Nephron (organoid): ENCODE data around the gene ALAS1.

Source experiments
- H3K27ac Mint-ChIP-seq, 3 experiments: 2 replicates each; pipeline ENCODE4 v1.8.0; 2020; ENCODE audit warnings: mixed read lengths in 3 of 3, mild to moderate bottlenecking in 2 of 3, moderate library complexity in 1 of 3
- H3K27me3 Mint-ChIP-seq: 2 replicates; pipeline ENCODE4 v1.8.0; 2021; ENCODE audit warnings: low read depth, mild to moderate bottlenecking, moderate library complexity, mixed read lengths
- H3K36me3 Mint-ChIP-seq: 2 replicates; pipeline ENCODE4 v1.8.0; 2020; ENCODE audit warnings: low read depth, mixed read lengths
- H3K4me1 Mint-ChIP-seq: 2 replicates; pipeline ENCODE4 v1.8.0; 2020; ENCODE audit warnings: mixed read lengths
- H3K4me3 Mint-ChIP-seq, 3 experiments: 2 replicates each; pipeline ENCODE4 v1.8.0; 2020; ENCODE audit warnings: mild to moderate bottlenecking in 3 of 3, mixed read lengths in 3 of 3, moderate library complexity in 2 of 3
- H3K9me3 Mint-ChIP-seq: 2 replicates; pipeline ENCODE4 v1.8.0; 2020; ENCODE audit warnings: mixed read lengths
- TF ChIP-seq, protein P1 (sequence below), 3 experiments: fragments of 200-600 bp; sonication (generic); IDR thresholded peaks; one replicate each; pipeline ENCODE4 v1.5.0; 2021; ENCODE audit warnings: antibody characterized with exemption in 3 of 3; ENCODE audit not compliant: unreplicated experiment in 3 of 3

ALAS1 gene

DNA sequence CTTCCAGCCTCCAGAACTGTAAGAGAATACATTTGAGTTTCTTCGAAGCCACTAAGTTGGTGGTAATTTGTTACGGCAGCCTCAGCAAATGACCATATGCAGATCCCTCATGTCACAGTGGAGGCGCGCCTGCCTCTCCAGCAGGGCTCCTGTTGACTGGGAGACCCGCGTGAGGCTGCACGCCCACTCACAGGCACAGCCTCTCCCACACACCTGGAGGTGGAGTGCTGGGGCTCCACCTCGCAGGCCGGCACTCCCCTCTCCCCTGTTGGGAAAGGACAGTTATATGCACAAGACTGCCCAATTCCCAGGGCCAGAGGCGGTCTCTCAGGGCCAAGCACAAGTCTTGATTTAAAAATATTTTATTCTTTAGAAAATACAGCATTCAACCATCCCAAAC lies 30.3 kb downstream of the ALAS1 start:
- Mint-ChIP-seq H3K4me3 (no peak overlapping the region), H3K4me1 (no peaks in the 10 kb centered on the region), H3K27ac (peak overlapping the region in 1 of 3 experiments; percentile 42), H3K9me3 (no peaks in the 10 kb centered on the region), H3K36me3 (peaks cover 6% of the 10 kb centered on the region), H3K27me3 (peaks cover 6% of the 10 kb centered on the region)
- TF ChIP-seq, protein P1, sequence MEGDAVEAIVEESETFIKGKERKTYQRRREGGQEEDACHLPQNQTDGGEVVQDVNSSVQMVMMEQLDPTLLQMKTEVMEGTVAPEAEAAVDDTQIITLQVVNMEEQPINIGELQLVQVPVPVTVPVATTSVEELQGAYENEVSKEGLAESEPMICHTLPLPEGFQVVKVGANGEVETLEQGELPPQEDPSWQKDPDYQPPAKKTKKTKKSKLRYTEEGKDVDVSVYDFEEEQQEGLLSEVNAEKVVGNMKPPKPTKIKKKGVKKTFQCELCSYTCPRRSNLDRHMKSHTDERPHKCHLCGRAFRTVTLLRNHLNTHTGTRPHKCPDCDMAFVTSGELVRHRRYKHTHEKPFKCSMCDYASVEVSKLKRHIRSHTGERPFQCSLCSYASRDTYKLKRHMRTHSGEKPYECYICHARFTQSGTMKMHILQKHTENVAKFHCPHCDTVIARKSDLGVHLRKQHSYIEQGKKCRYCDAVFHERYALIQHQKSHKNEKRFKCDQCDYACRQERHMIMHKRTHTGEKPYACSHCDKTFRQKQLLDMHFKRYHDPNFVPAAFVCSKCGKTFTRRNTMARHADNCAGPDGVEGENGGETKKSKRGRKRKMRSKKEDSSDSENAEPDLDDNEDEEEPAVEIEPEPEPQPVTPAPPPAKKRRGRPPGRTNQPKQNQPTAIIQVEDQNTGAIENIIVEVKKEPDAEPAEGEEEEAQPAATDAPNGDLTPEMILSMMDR (IDR thresholded peaks at IDR 0.05; ENCODE audit: unreplicated experiment in 3 of 3), result no peak

DNA sequence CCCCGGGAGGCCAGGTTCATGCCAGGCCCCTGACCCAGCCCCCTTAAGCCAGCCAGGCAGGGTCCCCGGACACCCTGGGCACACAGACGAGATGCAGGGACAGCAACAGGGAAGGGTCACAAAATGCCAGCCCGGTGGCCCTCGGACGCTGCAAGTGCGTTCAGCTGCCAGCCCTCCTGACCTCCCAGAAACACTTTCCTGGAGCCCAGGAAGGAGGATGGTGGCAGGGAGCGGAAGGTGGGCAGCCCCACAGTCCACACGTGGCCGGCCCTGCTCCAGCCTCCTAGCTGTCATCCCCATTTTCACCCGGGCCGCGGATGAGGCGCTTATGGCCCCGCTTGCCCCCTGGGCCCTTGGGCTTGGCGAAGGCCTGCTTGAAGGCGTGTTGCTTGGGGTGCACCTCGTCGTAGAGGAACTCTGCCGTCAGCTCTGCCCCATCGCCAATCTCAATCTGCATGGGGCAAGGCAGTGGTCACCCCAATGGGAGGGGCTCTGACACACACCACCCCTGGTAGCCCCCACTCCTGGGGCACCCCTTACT lies 30.9 kb downstream of the ALAS1 start:
- peaks cover 6% of the 10 kb centered on the region for H3K27me3 Mint-ChIP-seq
- TF ChIP-seq, protein P1 (IDR thresholded peaks at IDR 0.05; ENCODE audit: unreplicated experiment in 3 of 3), result no peak

DNA sequence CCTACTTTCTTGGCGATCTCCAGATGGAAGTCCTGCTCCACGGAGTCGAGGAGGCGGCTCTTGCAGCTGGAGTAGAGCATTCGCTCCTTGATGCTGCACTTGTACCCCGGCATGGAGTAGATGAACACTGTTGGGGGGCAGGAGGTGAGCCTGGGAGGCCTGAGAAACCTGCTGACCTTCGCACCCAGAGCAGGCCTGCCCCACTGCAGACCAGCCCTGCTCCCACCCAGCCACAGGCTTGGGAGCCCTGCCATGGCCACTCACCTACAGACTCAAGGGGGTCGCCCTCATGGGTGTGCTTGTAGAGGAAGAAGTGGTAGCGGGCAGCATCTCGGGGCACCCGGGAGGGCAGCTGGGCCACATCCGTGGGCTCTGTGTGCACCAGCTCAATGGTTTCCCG lies 31.7 kb downstream of the ALAS1 start:
- TF ChIP-seq, protein P1 (IDR thresholded peaks at IDR 0.05; ENCODE audit: unreplicated experiment in 3 of 3), result no peak

More for the DNA sequence above, 30.9 kb downstream of the ALAS1 start:
- Mint-ChIP-seq H3K36me3 (peaks cover 6% of the 10 kb centered on the region), H3K27ac (no peak overlapping the region), H3K4me3 (no peak overlapping the region), H3K9me3 (no peaks in the 10 kb centered on the region), H3K4me1 (no peaks in the 10 kb centered on the region)

DNA sequence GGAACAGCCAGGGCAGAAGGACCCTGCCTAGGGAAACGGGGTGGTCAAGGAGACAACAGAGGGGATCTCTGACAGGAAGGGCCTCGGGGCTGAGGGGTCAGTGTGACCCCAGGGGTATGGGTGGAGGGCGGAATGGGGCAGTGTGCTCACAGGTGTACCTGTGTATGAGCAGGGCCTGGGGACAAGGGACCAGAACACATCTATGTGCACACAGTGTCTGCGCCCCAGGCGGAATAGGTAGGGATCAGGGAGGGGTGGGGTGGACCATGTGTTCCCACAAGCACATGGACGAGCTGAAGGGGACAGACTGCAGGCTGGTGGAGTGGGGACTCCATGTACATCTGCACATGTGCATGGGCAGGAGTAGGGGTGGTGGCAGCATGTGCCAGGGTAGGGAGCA lies 32.5 kb downstream of the ALAS1 start:
- no peak overlapping the region for H3K4me3 Mint-ChIP-seq
- peaks cover 6% of the 10 kb centered on the region for H3K36me3 Mint-ChIP-seq

More for the DNA sequence above, 31.7 kb downstream of the ALAS1 start:
- Mint-ChIP-seq H3K9me3 (no peaks in the 10 kb centered on the region), H3K4me1 (no peaks in the 10 kb centered on the region), H3K4me3 (no peak overlapping the region), H3K36me3 (peaks cover 6% of the 10 kb centered on the region), H3K27ac (no peak overlapping the region), H3K27me3 (peaks cover 6% of the 10 kb centered on the region)

DNA sequence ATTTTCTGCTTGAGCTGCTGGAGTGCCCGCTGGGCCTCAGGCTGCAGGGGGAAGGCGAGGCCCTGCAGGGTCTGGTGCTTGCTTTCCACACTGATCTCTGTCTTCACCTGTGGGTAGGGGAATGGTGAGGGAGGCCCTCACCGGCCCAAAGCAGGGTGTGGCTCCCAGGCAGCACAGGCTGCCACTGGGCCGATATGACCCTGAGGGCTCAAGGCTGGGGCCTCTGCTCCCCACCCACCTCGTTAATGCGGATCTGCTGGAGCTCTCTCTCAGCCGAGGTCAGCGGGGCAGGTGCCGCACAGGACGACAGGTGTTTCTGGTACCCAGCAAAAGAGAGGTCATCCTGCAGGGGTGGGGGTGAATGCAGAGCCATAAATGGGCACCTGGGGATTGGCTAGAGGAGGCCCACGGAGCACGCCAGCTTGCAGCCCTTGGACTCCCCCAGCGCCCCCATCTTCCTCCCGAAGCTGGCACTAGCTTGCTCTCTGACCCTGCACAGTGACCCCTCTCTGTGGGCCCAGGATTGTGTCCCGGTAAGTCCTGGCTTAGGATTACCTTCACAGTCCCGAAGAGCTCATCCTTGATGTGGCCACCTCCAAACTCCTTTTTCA lies 33.0 kb downstream of the ALAS1 start:
- H3K36me3 Mint-ChIP-seq, result peaks cover 6% of the 10 kb centered on the region
- peaks cover 6% of the 10 kb centered on the region for H3K27me3 Mint-ChIP-seq

More for the DNA sequence above, 32.5 kb downstream of the ALAS1 start:
- Mint-ChIP-seq H3K4me1 (no peaks in the 10 kb centered on the region), H3K9me3 (no peaks in the 10 kb centered on the region), H3K27me3 (peaks cover 6% of the 10 kb centered on the region), H3K27ac (no peak overlapping the region)
- TF ChIP-seq, protein P1 (IDR thresholded peaks at IDR 0.05; ENCODE audit: unreplicated experiment in 3 of 3), result no peak

More for the DNA sequence above, 33.0 kb downstream of the ALAS1 start:
- TF ChIP-seq, protein P1 (IDR thresholded peaks at IDR 0.05; ENCODE audit: unreplicated experiment in 3 of 3), result no peak
- H3K4me1 Mint-ChIP-seq, result no peaks in the 10 kb centered on the region
- H3K4me3 Mint-ChIP-seq, result no peak overlapping the region
- no peak overlapping the region for H3K27ac Mint-ChIP-seq
- no peaks in the 10 kb centered on the region for H3K9me3 Mint-ChIP-seq
